Spleen (tissue), 11 donors: Measurements from ENCODE around the gene PKMYT1. TPM values are rescaled to one million over a fixed set of nuclear protein-coding genes. Genes with fewer than 3 reads are reported as not detected.

Source experiments
- DNase-seq: peaks from one replicate; pipeline ENCODE4 v3.0.0-alpha.2; 2020
- H3K27ac ChIP-seq, 8 donors: fragments of 200-600 bp; sonication (generic) in 7 of 8; 1 replicate in 4 of 8; 2 replicates in 4 of 8; pipeline versions ENCODE4 v1.5.0 to v1.8.0; 2016 to 2021; ENCODE audit warnings: inconsistent platforms in 4 of 8, mild to moderate bottlenecking in 4 of 8, moderate library complexity in 1 of 8
- H3K27me3 ChIP-seq, 7 donors: fragments of 200-600 bp; sonication (generic) in 6 of 7; replicated peaks in 1 of 7; 1 replicate in 4 of 7; 2 replicates in 3 of 7; pipeline versions ENCODE4 v1.5.0 to v1.8.0; 2016 to 2021; ENCODE audit warnings: inconsistent platforms in 3 of 7, mild to moderate bottlenecking in 1 of 7
- H3K36me3 ChIP-seq, 6 donors: fragments of 200-600 bp; sonication (generic) in 5 of 6; 1 replicate in 4 of 6; 2 replicates in 2 of 6; pipeline versions ENCODE4 v1.5.0 to v1.8.0; 2016 to 2021; ENCODE audit warnings: inconsistent platforms in 2 of 6
- H3K4me1 ChIP-seq, 6 donors: fragments of 200-600 bp; sonication (generic) in 5 of 6; 1 replicate in 3 of 6; 2 replicates in 3 of 6; pipeline versions ENCODE4 v1.5.0 to v1.8.0; 2016 to 2021; ENCODE audit warnings: inconsistent platforms in 3 of 6
- H3K4me3 ChIP-seq, 8 donors: fragments of 200-600 bp; sonication (generic) in 7 of 8; 1 replicate in 4 of 8; 2 replicates in 4 of 8; pipeline versions ENCODE4 v1.5.0 to v1.8.0; 2016 to 2021; ENCODE audit warnings: inconsistent platforms in 4 of 8, mild to moderate bottlenecking in 4 of 8, moderate library complexity in 2 of 8
- H3K9me3 ChIP-seq, 8 donors: fragments of 200-600 bp; sonication (generic) in 7 of 8; 1 replicate in 4 of 8; 2 replicates in 4 of 8; pipeline versions ENCODE4 v1.5.0 to v1.8.0; 2016 to 2021; ENCODE audit warnings: inconsistent platforms in 4 of 8
- POLR2A ChIP-seq, 3 donors: fragments of 450-650 bp; IDR thresholded peaks; one replicate each; pipeline ENCODE4 v1.5.1; 2017; ENCODE audit warnings: antibody characterized with exemption in 3 of 3, mild to moderate bottlenecking in 1 of 3
- POLR2AphosphoS5 ChIP-seq, 3 donors: sonication (generic); formaldehyde crosslinking; IDR thresholded peaks; one replicate each; pipeline ENCODE4 v1.5.1; 2017; ENCODE audit warnings: antibody characterized with exemption in 3 of 3
- WGBS, 5 donors: extraction: QIAGEN DNeasy Blood & Tissue Kit in 3 of 5; methylation state at CpG; one replicate each; pipeline versions ENCODE4 v1.1.5 to v1.1.7; 2013 to 2018; 5-methylcytosine and 5-hydroxymethylcytosine counted together
- intact Hi-C: fragments of 100-400 bp; cut with DNase I; formaldehyde crosslinking; loops from one replicate; pipeline ENCODE4 v1.15.0; 2023; ENCODE audit warnings: low total_unique reads
- polyA plus RNA-seq, 3 donors: library from polyadenylated mRNA; stranded (reverse); fragments of 200-250 nt; gene quantifications; one replicate each; pipeline ENCODE4 v1.2.1, GENCODE V29; 2013
- total RNA-seq, 7 donors: library from RNA; depleted of rRNA in 3 of 7; stranded (reverse); fragments of >200 nt in 3 of 7; fragmentation: NEBNext Ultra II Directional in 4 of 7; extraction: Animal tissue kit (Norgen Biotek cat#: 25700) in 4 of 7; gene quantifications; one replicate each; pipeline versions ENCODE4 v1.1.0 to v1.2.1, GENCODE V29; 2016 to 2021
- TF ChIP-seq, protein P1 (sequence below), 11 experiments: fragments of 200-600 bp in 7 of 11; fragments of 450-650 bp in 4 of 11; sonication (generic) in 4 of 11; IDR thresholded peaks in 8 of 11; conservative IDR thresholded peaks in 3 of 11; 1 replicate in 7 of 11; 2 replicates in 4 of 11; pipeline versions ENCODE4 v1.4.0 to v1.8.0; 2016 to 2021; ENCODE audit warnings: antibody characterized with exemption in 11 of 11, inconsistent platforms in 4 of 11, mild to moderate bottlenecking in 1 of 11
- donor health status: healthy with polysubstance abuse.
- donor health status: DM: no; HTN: no; CAD: no; lungs with moderate emphysema.
- donor health status: DM: no; HTN: no; CAD: no.
- donor health status: Bipolar disorder and iron deficiency.
- donor health status: healthy.
- donor health status: DM: no; HTN: no; CAD: no.
- donor health status: DM: yes; HTN: yes; CAD: no.

The PKMYT1 gene
- total and polyA plus RNA-seq, 10 donors = 3.3 to 11.3 (median 6.2) TPM

- Histone ChIP-seq H3K9me3 (no peaks in the 10 kb centered on the region), H3K27me3 (peaks cover 0 to 92% (median 38%) of the 10 kb centered on the region in 7 donors), H3K36me3 (no peaks in the 10 kb centered on the region), H3K4me1 (peaks cover 3 to 41% (median 17%) of the 10 kb centered on the region in 6 donors), H3K27ac (no peak overlapping the region), H3K4me3 (no peak overlapping the region)
- WGBS, 5 donors = 70 to 81% (median 73%) methylated on average over 15 to 27 of the region's 27 CpGs; no CpG with 5 or more reads in 1 of the 5 donors
- TF ChIP-seq, protein P1, sequence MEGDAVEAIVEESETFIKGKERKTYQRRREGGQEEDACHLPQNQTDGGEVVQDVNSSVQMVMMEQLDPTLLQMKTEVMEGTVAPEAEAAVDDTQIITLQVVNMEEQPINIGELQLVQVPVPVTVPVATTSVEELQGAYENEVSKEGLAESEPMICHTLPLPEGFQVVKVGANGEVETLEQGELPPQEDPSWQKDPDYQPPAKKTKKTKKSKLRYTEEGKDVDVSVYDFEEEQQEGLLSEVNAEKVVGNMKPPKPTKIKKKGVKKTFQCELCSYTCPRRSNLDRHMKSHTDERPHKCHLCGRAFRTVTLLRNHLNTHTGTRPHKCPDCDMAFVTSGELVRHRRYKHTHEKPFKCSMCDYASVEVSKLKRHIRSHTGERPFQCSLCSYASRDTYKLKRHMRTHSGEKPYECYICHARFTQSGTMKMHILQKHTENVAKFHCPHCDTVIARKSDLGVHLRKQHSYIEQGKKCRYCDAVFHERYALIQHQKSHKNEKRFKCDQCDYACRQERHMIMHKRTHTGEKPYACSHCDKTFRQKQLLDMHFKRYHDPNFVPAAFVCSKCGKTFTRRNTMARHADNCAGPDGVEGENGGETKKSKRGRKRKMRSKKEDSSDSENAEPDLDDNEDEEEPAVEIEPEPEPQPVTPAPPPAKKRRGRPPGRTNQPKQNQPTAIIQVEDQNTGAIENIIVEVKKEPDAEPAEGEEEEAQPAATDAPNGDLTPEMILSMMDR (IDR thresholded peaks at IDR 0.05 in 8 of 11, conservative IDR thresholded peaks at IDR 0.05 in 3 of 11) = no peak
- TF ChIP-seq POLR2A (IDR thresholded peaks at IDR 0.05) (no peak), POLR2AphosphoS5 (IDR thresholded peaks at IDR 0.05) (no peak)
- intact Hi-C loops = no loop called here
- DNase-seq = no peak
Measured at GRCh38 chr16:3013491-3013951, 33.3 kb upstream of the PKMYT1 start.

DNA sequence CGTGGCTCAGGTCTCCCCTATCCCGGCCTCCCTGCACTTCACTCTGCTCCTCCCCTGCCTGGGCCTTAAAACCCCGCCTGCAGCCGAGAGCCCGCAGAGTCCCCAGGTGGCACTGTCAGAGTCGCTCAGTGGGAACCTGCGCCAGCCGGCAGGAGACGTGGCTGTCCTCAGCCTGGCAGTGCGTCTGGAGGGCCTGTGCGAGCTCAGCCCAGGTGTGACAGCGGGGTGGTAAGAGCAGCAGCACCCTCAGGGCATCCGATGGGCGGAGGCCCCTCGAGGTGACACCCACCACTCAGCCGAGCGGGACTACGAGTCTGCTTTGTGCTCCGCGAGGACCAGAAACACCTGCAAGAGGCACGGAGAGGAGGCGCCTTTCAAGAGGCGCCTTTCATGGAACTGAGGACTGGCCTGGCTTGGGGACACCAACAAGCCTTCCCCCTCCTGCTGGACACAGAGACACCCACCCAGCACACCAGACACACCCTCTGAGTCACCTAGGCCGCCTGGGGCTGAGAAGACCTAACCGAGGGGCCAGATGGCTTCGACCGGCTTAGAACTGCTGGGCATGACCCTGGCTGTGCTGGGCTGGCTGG, 32.7 kb upstream of the PKMYT1 start, which contains the start of gene CLDN9:
TSS of gene CLDN9 (plus strand) at position 96 of the 593 bp plus-strand sequence. CDS start at position 536, 440 bp downstream.
- DNase-seq = no peak
- no peak within 1 kb of the TSS for H3K4me3 ChIP-seq
- TF ChIP-seq POLR2AphosphoS5 (IDR thresholded peaks at IDR 0.05) (no peak), POLR2A (IDR thresholded peaks at IDR 0.05) (no peak)
- TF ChIP-seq, protein P1 (IDR thresholded peaks at IDR 0.05 in 8 of 11, conservative IDR thresholded peaks at IDR 0.05 in 3 of 11) = no peak
- 51 to 67% (median 56%) methylated on average over 21 to 27 of the region's 27 CpGs for WGBS, 5 donors
- H3K27me3 ChIP-seq = peaks cover 0 to 92% (median 36%) of the 10 kb centered on the region in 7 donors
- no peaks in the 10 kb centered on the region for H3K36me3 ChIP-seq
- intact Hi-C loops = no loop called here
- H3K4me1 ChIP-seq = peaks cover 8 to 41% (median 17%) of the 10 kb centered on the region in 6 donors
- H3K27ac ChIP-seq = no peak within 1 kb of the TSS
- no peaks in the 10 kb centered on the region for H3K9me3 ChIP-seq

GRCh38 chr16:3012246-3012645, 32.0 kb upstream of the PKMYT1 start:
- Histone ChIP-seq H3K36me3 (no peaks in the 10 kb centered on the region), H3K4me3 (no peak overlapping the region), H3K9me3 (no peaks in the 10 kb centered on the region), H3K27ac (no peak overlapping the region), H3K4me1 (peaks cover 11 to 41% (median 20%) of the 10 kb centered on the region in 6 donors), H3K27me3 (peaks cover 0 to 91% (median 29%) of the 10 kb centered on the region in 7 donors)
- TF ChIP-seq POLR2AphosphoS5 (IDR thresholded peaks at IDR 0.05) (no peak), POLR2A (IDR thresholded peaks at IDR 0.05) (no peak)
- TF ChIP-seq, protein P1 (IDR thresholded peaks at IDR 0.05 in 8 of 11, conservative IDR thresholded peaks at IDR 0.05 in 3 of 11) = no peak
- WGBS, 5 donors = 36 to 56% (median 42%) methylated on average over 13 to 19 of the region's 19 CpGs
- intact Hi-C loops = no loop called here
- no peak for DNase-seq

- Histone ChIP-seq H3K9me3 (no peaks in the 10 kb centered on the region), H3K4me1 (peaks cover 11 to 58% (median 32%) of the 10 kb centered on the region in 6 donors), H3K36me3 (no peaks in the 10 kb centered on the region), H3K4me3 (no peak overlapping the region), H3K27ac (no peak overlapping the region), H3K27me3 (peaks cover 0 to 90% (median 28%) of the 10 kb centered on the region in 7 donors)
- TF ChIP-seq POLR2AphosphoS5 (IDR thresholded peaks at IDR 0.05) (no peak), POLR2A (IDR thresholded peaks at IDR 0.05) (no peak)
- TF ChIP-seq, protein P1 (IDR thresholded peaks at IDR 0.05 in 8 of 11, conservative IDR thresholded peaks at IDR 0.05 in 3 of 11) = no peak
- intact Hi-C loops = no loop called here
- DNase-seq = no peak
- WGBS, 5 donors = 89 to 96% (median 93%) methylated on average over 8 of the region's 8 CpGs
Measured at GRCh38 chr16:3010510-3010909, 30.3 kb upstream of the PKMYT1 start.
